HG03442 (cell line): Measurements from ENCODE around the gene KIF6.

Source experiments
- ATAC-seq: cut with Tn5 transposase; IDR thresholded peaks from one replicate; pipeline ENCODE4 v1.9.1; 2021; ENCODE audit warnings: mild to moderate bottlenecking, moderate library complexity; ENCODE audit not compliant: unreplicated experiment

The KIF6 gene

GRCh38 chr6:39560915-39561314, 164.3 kb downstream of the KIF6 start:
- ATAC-seq = no peak

GRCh38 chr6:39558591-39559190, 166.5 kb downstream of the KIF6 start:
- ATAC-seq = no peak

- no peak for ATAC-seq
These were observed 167.1 kb downstream of the KIF6 start for GRCh38 chr6:39558079-39558478.

GRCh38 chr6:39555136-39555535, 170.1 kb downstream of the KIF6 start:
- ATAC-seq = no peak

- no peak for ATAC-seq
These were observed 171.1 kb downstream of the KIF6 start for GRCh38 chr6:39553860-39554802.

- no peak for ATAC-seq
These were observed 172.2 kb downstream of the KIF6 start for GRCh38 chr6:39553029-39553428.

GRCh38 chr6:39550191-39550590, 175.0 kb downstream of the KIF6 start:
- ATAC-seq = no peak

GRCh38 chr6:39546731-39547130, 178.5 kb downstream of the KIF6 start:
- ATAC-seq = no peak

GRCh38 chr6:39543950-39544349, 181.3 kb downstream of the KIF6 start:
- ATAC-seq = no peak

- ATAC-seq = no peak
These were observed 182.1 kb downstream of the KIF6 start for GRCh38 chr6:39543095-39543494.

- no peak for ATAC-seq
These were observed 184.8 kb downstream of the KIF6 start for GRCh38 chr6:39540454-39540853.

- peak; percentile 99 for ATAC-seq
These were observed 194.9 kb downstream of the KIF6 start for GRCh38 chr6:39530201-39530759.

GRCh38 chr6:39527792-39528564, 197.2 kb downstream of the KIF6 start:
- ATAC-seq = no peak

GRCh38 chr6:39524007-39524406, 201.2 kb downstream of the KIF6 start:
- no peak for ATAC-seq

GRCh38 chr6:39521958-39522357, 203.2 kb downstream of the KIF6 start:
- ATAC-seq = no peak

GRCh38 chr6:39520916-39521315, 204.3 kb downstream of the KIF6 start:
- ATAC-seq = no peak

GRCh38 chr6:39520411-39520810, 204.8 kb downstream of the KIF6 start:
- ATAC-seq = no peak

- ATAC-seq = no peak
These were observed 207.0 kb downstream of the KIF6 start for GRCh38 chr6:39518221-39518620.

- no peak for ATAC-seq
These were observed 207.5 kb downstream of the KIF6 start for GRCh38 chr6:39517756-39518155.

GRCh38 chr6:39516471-39516870, 208.7 kb downstream of the KIF6 start:
- no peak for ATAC-seq

- no peak for ATAC-seq
These were observed 209.7 kb downstream of the KIF6 start for GRCh38 chr6:39515471-39515870.
